ENCODE measurements around the gene SYT5. TPM values are rescaled to one million over a fixed set of nuclear protein-coding genes. Genes with fewer than 3 reads are reported as not detected.
A peak's percentile ranks its signal among the peaks of the same experiment; 100 is the strongest.

The SYT5 gene
- total and polyA plus RNA-seq, 9 of the 15 experiments (the other 6 are each of a cell fraction or from before 2014, with no cell fraction given) = 1.3 to 20.9 (median 8.8) TPM

GRCh38 chr19:55179606-55180484 lies at the start of gene SYT5 (continued):
- TF ChIP-seq NFYB (IDR thresholded peaks at IDR 0.05; ENCODE audit: extremely low read depth, insufficient read length) (no peak), DACH1 (IDR thresholded peaks at IDR 0.05; ENCODE audit: partially characterized antibody) (no peak), AFF1 (IDR thresholded peaks at IDR 0.05; ENCODE audit: low read depth in 1 of 2, partially characterized antibody in 2 of 2) (peak in 1 of 2 experiments; percentile 79), HDAC8 (tag; IDR thresholded peaks at IDR 0.05) (no peak), CGGBP1 (CRISPR knock-in tag; IDR thresholded peaks at IDR 0.05) (no peak), NCOR1 (IDR thresholded peaks at IDR 0.05) (no peak), CHD2 (IDR thresholded peaks at IDR 0.05; ENCODE audit: low read depth, low read length) (no peak), ATF1 (CRISPR knock-in tag; IDR thresholded peaks at IDR 0.05) (no peak), ATF1 (tag; IDR thresholded peaks at IDR 0.05) (no peak), GATA2 (CRISPR knock-in tag; IDR thresholded peaks at IDR 0.05) (no peak), FIP1L1 (IDR thresholded peaks at IDR 0.05; ENCODE audit: low read depth, low read length, poor library complexity, severe bottlenecking) (no peak), NR2C2 (CRISPR knock-in tag; IDR thresholded peaks at IDR 0.05) (peak; percentile 83), NR2C2 (tag; IDR thresholded peaks at IDR 0.05) (no peak), POLR2AphosphoS2 (IDR thresholded peaks at IDR 0.05; ENCODE audit: low read length) (peak; percentile 90; the same call in 1 of the 2 replicates), CLOCK (CRISPR knock-in tag; IDR thresholded peaks at IDR 0.05; ENCODE audit: borderline replicate concordance) (no peak), KLF13 (tag; IDR thresholded peaks at IDR 0.05; ENCODE audit: borderline replicate concordance, low read depth) (peak; percentile 67; the same call in 1 of the 2 replicates), HDAC2 (IDR thresholded peaks at IDR 0.05) (peak; percentile 63; the same call in 1 of the 2 replicates), PCBP2 (IDR thresholded peaks at IDR 0.05; ENCODE audit: low read depth, low read length, poor library complexity, severe bottlenecking) (no peak), ZNF121 (CRISPR knock-in tag; conservative IDR thresholded peaks at IDR 0.05) (0 out of 2 replicates have a peak, but pooled peaks have one; percentile 23), HNRNPUL1 (IDR thresholded peaks at IDR 0.05; ENCODE audit: low read length) (no peak), BHLHE40 (IDR thresholded peaks at IDR 0.05; ENCODE audit: low read length) (peak; percentile 97), RFX5 (IDR thresholded peaks at IDR 0.05; ENCODE audit: low read depth, low read length) (no peak)
